HG03103 (cell line): ENCODE results near the gene SLC26A9.

Experiments used
- ATAC-seq: cut with Tn5 transposase; IDR thresholded peaks from one replicate; pipeline ENCODE4 v1.9.1; 2021; ENCODE audit warnings: low read depth; ENCODE audit not compliant: unreplicated experiment

The SLC26A9 gene, protein sequence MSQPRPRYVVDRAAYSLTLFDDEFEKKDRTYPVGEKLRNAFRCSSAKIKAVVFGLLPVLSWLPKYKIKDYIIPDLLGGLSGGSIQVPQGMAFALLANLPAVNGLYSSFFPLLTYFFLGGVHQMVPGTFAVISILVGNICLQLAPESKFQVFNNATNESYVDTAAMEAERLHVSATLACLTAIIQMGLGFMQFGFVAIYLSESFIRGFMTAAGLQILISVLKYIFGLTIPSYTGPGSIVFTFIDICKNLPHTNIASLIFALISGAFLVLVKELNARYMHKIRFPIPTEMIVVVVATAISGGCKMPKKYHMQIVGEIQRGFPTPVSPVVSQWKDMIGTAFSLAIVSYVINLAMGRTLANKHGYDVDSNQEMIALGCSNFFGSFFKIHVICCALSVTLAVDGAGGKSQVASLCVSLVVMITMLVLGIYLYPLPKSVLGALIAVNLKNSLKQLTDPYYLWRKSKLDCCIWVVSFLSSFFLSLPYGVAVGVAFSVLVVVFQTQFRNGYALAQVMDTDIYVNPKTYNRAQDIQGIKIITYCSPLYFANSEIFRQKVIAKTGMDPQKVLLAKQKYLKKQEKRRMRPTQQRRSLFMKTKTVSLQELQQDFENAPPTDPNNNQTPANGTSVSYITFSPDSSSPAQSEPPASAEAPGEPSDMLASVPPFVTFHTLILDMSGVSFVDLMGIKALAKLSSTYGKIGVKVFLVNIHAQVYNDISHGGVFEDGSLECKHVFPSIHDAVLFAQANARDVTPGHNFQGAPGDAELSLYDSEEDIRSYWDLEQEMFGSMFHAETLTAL

DNA sequence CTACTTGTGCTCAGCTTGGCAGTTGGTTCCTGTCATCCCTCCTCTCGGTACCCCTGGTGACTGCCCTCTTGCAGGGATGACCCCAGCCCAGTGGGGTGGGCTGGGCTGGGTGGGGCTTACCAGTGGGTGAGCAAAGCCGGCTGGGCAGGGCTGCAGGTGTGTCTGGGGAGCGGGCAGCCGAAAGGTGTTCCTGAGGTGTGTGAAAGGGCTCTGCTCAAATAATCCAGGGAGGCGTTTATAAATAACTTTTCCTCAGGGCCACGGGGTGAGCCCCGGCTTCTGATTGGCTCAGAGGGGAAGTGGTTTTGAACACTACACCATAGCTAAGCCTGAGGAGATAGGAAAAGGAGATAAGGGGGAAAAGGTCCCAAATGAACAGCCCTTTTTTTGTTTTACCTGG is at the start of gene SLC26A9:
Gene SLC26A9 (minus strand): TSS at position 212 of the 400 bp plus-strand sequence. CDS start 7,636 bp downstream, outside the sequence.
- ATAC-seq: no peak

DNA sequence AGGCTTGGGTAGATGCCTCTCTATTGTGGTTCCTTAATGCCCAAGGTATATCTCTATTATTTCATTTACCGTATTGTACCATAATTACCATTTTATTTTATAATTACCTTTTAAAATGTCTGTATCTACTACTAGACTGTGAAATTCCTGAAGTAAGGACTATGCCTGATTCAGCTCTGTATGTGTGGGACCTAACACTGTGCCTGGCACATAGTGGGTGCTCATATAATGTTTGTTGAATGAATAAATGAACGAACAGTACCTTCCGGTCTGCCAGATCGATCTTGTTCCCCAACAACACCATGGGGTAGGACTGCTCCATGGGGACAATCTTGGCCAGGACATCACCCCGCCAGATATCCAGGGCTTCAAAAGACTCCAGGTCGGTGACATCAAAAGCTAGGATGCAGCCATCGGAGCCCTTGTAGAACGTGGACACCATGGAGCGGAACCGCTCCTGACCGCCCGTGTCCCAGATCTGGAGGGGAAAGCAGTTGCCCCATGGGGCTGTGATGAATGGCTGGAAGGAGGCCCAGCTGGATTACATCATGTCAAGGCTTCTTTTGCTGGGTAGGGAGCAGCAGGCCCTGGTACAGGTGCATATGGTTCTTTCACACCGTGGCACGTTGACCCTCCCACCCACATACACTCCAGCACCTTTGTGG is 49.1 kb upstream of the SLC26A9 start:
- ATAC-seq: no peak

DNA sequence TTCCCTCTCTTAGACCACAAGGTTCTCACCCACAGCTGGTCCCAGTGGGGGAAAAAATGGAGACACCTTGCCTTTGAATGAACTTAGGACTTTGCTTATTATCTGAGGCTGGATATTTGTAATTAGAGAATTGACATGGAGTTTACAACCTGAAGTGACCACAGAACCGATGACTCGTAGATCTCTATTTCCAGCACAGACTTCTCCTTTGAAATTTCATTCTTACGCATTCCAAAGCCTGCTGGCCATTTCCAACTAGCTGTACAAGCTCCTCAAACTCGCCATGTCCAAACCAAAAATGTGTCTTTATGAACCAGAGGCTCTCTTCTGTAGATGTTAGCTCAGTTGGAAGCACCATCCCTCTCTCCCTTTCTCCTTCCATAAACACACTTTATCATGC is 48.0 kb upstream of the SLC26A9 start:
- ATAC-seq: no peak

DNA sequence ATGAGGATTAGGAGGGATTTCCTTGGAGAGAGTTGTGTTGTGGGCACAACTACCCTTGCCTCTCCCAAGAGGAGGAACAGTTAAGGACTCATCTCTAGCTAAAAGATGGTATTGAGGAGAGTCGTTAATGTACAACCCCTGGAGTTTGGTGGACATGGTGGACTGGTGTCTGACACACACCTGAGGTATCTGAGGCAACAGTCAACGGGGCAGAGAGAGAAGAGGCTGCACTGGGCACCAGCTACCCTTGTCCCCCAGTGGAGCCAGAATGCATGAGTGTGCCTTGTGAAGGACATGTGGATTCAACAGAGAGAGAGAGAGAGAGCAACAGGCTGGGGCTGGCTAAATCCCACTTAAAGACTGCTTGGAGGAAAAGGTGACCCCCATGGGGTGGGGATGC is 47.0 kb upstream of the SLC26A9 start:
- ATAC-seq: no peak

DNA sequence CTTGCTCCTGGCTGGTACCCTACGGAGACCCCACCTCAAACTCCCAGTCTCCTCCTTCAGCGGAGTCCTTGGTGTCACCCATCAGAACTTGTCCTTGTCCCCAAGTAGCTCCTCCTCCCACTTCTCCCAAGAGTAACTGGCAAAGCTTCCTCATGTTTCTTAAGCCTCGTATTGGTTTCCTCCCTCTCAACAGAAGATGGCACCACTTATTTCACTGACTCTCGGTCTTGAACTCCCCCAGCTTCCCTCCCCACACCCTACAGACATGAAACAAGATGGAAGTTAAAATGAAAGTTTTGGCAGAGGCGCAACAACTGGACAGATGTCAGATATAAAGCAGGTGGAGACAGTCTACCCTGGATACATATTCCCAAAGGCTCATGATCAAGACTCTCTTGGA is 46.5 kb upstream of the SLC26A9 start:
- ATAC-seq: no peak

DNA sequence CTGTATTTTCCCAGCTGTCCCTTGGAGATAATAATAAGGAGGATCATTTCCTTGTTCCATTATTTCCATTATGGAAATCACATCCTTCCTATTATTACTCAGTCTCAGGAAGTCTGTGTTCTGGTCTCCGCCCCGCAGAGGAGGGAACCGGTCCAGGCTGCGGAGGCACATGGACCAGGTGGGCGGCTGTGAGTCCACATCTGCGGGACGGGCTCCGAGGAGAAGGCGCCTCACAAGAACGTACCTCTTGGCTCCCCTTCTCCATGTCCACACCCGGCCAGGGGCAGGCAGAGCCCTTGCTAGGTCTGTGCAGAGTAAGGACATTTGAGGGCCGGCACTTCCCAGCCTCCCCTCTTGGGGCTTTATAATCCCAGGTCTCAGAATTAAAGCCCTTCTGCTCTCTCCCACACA is 45.3 kb upstream of the SLC26A9 start:
- ATAC-seq: no peak

DNA sequence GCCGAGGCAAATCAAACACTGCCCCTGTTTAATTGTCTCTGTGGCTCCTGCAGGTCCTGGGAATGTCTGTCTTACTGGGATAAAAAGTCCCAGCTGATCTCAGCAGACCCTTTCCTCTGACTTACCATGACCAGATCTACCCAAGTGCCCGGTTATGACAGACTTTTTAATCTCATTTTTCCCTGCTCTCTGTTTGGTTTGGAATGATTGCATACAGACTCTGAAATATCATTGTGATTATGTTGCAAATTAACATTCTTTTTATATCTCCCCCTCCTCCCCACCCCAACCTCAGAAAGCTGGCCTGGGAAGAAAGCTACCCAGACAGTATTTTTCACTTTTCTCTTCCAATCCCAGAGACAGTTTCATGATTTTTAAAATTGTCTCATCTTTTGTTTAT is 43.6 kb upstream of the SLC26A9 start:
- ATAC-seq: no peak

DNA sequence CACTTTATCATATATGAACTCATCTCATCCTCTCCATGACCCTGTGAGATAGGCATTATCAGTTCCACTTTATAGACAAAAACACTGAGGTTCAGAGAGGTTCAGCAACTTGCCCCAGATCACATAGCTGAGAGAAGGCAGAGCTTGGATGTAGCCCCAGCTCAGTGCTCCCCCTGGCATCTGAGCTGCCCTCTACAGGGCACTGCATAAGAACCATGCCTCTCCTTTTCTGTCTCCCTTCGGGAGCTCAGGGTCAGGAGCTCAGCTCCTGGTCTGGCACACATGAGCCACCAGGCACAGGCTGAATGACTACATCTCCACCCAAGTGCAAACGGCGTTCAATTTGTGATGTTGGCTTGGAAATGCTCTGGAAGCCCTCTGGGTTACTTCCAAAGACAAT is 43.0 kb upstream of the SLC26A9 start:
- ATAC-seq: no peak

DNA sequence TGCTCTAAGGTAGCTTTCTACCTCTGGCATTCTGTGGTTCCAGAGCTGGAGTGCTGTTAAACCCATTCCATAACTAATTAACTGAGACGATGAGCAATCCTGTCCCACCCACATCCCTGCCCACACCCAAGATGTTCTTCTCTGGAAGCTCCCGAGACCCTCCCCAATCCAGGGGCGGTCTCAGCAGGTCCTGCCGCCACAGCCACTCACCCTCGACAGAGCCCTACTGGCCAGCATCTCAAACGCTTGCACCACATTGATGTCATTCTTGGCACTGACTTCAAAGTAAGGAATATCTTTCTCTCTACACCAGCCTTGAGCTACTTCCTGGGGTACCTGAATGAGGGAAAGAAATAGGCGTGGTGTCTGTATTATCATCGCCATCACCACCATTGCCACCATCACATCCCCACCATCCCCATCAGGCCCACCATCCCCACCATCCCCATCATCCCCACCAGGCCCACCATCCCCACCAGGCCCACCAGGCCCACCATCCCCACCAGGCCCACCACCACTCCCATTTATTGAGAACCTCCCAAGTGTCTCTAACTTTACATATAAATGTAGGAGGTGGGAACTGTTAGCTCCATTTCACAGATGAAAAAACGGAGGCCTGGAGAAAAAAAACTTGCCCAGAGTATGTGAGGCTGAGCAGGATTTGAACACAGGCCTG is 42.2 kb upstream of the SLC26A9 start:
- no peak for ATAC-seq

DNA sequence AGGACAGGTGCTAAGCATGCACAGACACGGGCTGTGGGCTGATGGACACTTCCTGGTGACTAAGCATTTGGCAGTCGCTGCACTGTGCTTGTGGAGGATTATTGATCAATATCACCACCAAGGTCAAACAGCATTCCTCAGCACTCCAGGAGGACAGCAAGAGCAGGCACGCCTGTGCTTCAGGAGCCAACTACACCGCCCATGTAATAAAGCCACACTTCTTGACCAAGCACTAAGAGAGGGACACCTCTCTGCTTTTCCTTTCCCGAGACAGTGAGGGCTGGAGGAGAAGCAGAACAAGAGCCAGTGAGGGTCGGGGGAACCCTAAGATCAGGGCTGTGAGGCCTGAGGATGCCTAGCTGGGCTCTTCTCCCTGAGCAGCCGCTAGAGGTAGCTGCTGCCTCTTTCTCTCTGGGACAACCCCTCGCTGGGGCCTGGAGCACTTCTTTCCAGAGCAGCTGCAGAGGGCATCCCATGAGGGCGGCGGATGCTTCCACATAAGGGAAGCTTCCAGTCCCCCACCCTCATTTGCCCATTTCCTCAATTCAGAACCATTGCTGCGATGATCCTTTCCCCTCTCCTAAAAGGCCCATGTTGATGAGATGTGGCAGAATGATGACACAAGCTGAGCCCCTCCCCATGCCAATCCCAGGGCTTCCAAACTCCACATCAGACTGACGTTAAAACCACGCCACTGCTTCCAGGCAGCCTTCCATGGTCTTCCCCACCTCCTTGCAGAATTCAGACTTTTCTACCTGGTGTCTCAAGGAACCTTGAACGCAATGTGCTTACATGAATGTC is 40.9 kb upstream of the SLC26A9 start:
- ATAC-seq: no peak

DNA sequence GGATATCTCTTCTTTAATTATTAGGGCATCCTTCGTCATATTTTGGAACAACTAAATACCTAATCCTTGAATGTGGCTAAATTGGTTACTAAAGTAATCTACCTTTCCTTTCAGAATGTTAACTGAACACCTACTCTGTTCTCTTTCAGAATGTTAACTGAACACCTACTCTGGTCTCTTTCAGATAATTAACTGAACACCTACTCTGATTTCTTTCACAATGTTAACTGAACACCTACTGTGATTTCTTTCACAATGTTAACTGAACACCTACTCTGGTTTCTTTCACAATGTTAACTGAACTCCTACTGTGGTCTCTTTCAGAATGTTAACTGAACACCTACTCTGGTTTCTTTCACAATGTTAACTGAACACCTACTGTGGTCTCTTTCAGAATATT is 38.0 kb upstream of the SLC26A9 start:
- no peak for ATAC-seq

DNA sequence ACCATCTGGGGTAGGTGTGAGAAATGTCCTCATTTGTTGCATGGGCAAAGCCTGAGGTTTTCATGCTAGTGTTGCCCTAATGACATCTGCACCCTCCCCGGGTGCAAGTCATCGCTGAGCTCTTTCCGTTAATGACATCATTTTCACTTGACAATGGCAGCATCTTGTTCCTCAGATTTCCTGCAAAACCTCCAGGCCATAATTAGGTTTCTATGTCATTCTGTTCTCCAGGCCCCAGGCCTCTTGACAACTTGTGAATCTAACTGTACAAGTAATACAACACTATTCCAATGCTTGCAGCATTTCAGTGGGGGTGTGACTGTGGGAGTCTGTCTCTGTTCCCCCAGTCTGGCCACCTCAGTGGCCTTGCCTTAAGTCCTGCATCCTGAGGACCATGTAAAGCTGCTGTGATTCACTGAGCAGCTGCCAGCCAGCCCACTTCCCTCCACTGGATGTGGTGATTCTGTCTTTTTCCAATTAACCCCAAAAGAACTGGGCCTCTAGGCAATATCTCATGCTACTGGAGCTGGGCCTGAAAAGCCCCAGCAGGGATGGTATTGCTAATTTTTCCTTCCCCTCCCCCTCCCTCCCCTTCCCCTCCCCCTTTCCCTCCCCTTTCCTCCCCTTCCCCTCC is 37.1 kb upstream of the SLC26A9 start:
- no peak for ATAC-seq

DNA sequence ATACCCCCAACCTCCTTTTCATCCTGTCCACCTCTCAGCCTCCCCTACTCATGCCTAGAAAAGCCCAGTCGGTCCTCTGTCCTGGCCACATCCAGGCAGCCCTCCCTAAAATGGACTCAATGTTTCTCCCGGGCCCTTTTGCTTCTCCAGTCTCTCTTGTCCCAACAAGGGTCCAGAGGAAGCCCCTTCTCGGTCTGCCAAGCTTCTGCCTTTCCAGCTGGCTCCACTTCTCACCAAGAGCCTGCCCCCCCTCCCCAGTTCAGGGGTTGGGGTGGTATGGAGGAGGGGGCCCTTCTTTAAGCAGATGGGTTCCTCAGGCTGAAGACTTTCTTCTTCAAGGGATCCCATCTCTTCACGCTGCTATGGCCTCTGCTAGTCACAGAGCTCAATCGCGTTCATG is 36.0 kb upstream of the SLC26A9 start:
- ATAC-seq: no peak

DNA sequence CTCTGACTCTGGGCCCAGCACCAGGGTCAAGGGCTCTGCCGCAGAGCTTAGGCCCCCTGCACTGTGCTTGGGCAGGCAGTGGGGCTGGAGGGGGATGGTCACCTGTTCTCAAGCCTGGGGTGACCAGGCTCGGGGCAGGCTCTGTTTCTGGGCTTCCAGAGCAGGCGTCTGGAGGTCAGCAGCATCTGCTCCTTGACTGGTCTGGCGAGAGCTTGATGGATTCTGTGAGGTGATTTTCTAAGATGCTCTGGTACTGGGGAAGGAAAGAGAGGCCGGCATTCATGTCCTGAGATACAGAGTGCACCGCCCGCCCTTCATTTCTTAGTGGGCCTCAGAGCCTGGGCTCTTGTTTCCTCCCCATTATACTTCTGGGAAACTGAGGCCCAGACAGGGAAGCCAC is 35.4 kb upstream of the SLC26A9 start:
- no peak for ATAC-seq

DNA sequence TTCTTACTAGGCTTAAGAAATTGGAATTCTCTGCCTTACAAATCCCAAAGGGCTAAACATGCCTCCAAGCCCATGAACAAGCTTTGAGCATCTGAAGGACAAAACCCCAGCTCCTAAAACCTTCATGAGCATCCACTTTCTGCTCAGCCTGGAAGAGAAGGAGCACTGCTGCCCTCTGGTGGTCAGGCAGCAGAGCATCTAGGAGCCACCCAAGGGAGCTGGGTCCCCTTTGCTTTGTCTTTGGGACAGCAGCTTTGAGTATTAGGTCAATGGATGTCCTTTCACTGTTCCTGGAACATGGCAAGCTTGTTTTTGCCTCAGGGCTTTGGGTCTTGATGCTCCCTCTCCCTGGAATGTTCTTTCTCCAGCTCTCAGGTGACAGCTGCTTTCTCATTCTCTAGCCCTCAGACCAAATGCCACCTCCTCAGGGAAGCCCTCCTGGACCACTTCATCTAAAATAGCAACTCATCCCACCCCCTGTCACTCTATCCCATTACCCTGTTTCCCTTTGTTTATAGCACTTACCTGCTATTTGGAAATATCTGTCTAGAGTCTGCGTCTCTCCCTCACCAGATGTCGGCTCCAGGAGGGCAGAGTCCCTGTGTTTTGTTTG is 34.3 kb upstream of the SLC26A9 start:
- ATAC-seq: no peak

DNA sequence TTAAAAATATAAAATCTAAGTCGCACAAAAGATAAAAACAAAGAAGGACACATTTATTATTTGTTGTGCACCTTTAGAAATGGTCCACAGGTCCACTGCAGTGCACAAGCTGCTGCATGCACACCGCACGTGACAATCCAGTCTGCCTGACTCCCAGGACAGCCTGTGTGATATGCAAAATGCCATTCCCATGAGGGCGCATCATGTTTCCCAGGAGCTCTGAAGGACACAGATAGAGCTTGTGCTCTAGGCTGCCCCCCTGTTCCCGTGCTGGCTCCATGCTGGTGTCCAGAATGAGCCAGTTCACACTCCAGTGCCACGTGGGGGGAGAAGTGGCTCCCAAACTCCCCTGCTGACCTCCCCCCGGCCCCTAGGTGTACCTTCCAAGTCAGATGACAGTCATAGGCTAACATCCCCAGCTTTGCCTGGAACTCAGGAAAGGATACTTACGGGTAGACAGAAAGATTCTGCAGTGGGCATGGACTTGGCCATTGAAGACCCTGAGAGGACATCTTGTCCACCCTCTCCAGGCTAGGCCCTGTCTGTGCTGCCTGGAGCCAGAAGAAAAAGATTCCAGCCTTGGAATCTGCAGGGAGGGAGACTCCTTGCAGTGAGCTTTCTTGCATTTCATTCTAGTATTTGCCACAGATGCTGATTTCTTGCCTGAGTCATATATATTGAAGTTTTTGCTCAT is 33.6 kb upstream of the SLC26A9 start:
- no peak for ATAC-seq

DNA sequence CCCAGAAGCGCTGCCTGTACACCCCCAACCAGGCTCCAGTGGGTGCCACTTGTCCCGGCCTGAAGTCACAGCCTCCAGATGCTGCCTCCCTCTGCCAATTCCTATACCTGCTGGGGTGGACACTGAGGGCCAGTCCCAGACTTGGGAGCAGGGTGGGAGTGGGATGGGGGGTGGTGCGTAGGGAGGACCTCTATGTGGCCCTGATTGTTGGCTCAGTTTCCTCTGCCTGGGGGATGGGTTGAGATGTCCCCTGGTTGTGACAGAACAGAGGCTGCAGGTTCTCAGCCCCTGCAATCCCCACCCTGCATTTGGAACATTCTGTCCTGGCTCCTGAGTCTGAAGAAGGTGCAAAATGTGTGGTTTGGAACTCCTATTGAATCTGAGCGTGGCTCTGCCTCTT is 32.8 kb upstream of the SLC26A9 start:
- no peak for ATAC-seq

DNA sequence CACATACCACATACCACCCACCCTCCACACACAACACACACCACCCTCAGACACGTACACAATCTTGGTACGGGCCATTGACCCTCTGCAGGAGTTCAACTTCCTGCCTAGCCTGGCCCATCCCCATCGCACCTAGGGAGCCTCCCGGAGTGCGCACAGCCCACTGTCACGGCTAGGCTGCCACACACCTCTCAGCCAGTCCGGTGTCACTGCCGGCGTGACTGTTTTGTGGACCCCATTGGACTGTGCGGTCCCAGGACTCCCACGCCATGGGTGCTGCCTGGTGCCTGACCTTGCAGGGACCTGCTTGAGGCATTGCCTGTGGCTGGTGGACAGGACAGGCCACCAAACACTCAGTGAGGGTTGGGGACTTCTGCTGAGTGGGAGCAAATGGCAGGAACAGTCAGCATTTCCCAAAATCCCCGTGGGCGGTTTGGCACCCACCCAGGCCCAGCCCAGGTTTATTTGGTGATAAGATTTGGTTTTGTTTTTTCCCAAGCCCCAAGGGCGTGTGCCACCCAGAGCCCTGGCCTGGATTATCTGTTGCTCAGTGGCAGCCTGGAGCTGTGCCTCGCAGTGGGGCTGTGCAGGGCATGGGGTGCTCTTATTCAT is 32.2 kb upstream of the SLC26A9 start:
- ATAC-seq: no peak
